Gastroesophageal sphincter (tissue), 4 donors: ENCODE measurements around the gene C1orf21. TPM values are rescaled to one million over a fixed set of nuclear protein-coding genes. Genes with fewer than 3 reads are reported as not detected.

Experiments used
- ATAC-seq: fragments of 150-250 bp; one replicate; pipeline ENCODE4 v1.9.1; 2016; ENCODE audit warnings: mild to moderate bottlenecking, moderate library complexity
- H3K27ac ChIP-seq, 4 donors: fragments of 200-600 bp; sonication (generic) in 3 of 4; 1 replicate in 3 of 4; 2 replicates in 1 of 4; pipeline ENCODE4 v1.5.1; 2016 to 2019
- H3K27me3 ChIP-seq: fragments of 200-600 bp; sonication (generic); one replicate; pipeline ENCODE4 v1.5.1; 2019
- H3K36me3 ChIP-seq, 2 donors: fragments of 200-600 bp; sonication (generic); one replicate each; pipeline ENCODE4 v1.5.1; 2019; ENCODE audit warnings: control low read depth in 1 of 2
- H3K4me1 ChIP-seq, 3 donors: fragments of 200-600 bp; sonication (generic); 1 replicate in 2 of 3; 2 replicates in 1 of 3; pipeline ENCODE4 v1.5.1; 2016 to 2019; ENCODE audit warnings: control low read depth in 2 of 3
- H3K4me3 ChIP-seq, 2 donors: fragments of 200-600 bp; sonication (generic); one replicate each; pipeline ENCODE4 v1.5.1; 2019; ENCODE audit warnings: mild to moderate bottlenecking in 1 of 2, moderate library complexity in 1 of 2
- H3K9me3 ChIP-seq, 3 donors: fragments of 200-600 bp; sonication (generic); one replicate each; pipeline ENCODE4 v1.5.1; 2017 to 2019; ENCODE audit warnings: control low read depth in 2 of 3
- CTCF ChIP-seq, 4 experiments: fragments of 200-600 bp in 2 of 4; fragments of 450-650 bp in 2 of 4; sonication (generic) in 1 of 4; IDR thresholded peaks; one replicate each; pipeline ENCODE4 v1.5.1; 2017 to 2019; ENCODE audit warnings: antibody characterized with exemption in 4 of 4, mild to moderate bottlenecking in 2 of 4, moderate library complexity in 2 of 4
- EP300 ChIP-seq: sonication (generic); formaldehyde crosslinking; IDR thresholded peaks from one replicate; pipeline ENCODE4 v1.6.1; 2017; ENCODE audit warnings: antibody characterized with exemption, mild to moderate bottlenecking
- POLR2A ChIP-seq, 2 donors: fragments of 450-650 bp; IDR thresholded peaks; one replicate each; pipeline ENCODE4 v1.6.1; 2017; ENCODE audit warnings: antibody characterized with exemption in 2 of 2, mild to moderate bottlenecking in 2 of 2, moderate library complexity in 1 of 2
- POLR2AphosphoS5 ChIP-seq: sonication (generic); formaldehyde crosslinking; IDR thresholded peaks from one replicate; pipeline ENCODE4 v1.6.1; 2017; ENCODE audit warnings: antibody characterized with exemption
- WGBS, 2 donors: methylation state at CpG; one replicate each; pipeline ENCODE4 v1.1.5; 2018; ENCODE audit warnings: low coverage in 1 of 2; 5-methylcytosine and 5-hydroxymethylcytosine counted together
- total RNA-seq, 4 donors: library from RNA; depleted of rRNA; stranded (reverse); fragments of >200 nt; gene quantifications; one replicate each; pipeline ENCODE4 v1.1.0, GENCODE V29; 2016

The C1orf21 gene
- total RNA-seq, 4 donors from 2014 or later: 81.4 to 167 (median 121) TPM

GRCh38 chr1:184443624-184444023 is 56.8 kb downstream of the C1orf21 start:
- H3K9me3 ChIP-seq: no peaks in the 10 kb centered on the region
- H3K27ac ChIP-seq: peak overlapping the region in 1 of 4 donors; percentile 5
- TF ChIP-seq POLR2A (IDR thresholded peaks at IDR 0.05) (no peak), POLR2AphosphoS5 (no peak), CTCF (IDR thresholded peaks at IDR 0.05) (no peak), EP300 (no peak)
- no peak overlapping the region for H3K4me3 ChIP-seq
- peaks cover 9 to 41% (median 14%) of the 10 kb centered on the region in 3 donors for H3K4me1 ChIP-seq
- no peaks in the 10 kb centered on the region for H3K36me3 ChIP-seq
- H3K27me3 ChIP-seq: no peaks in the 10 kb centered on the region
- ATAC-seq: no peak
- WGBS, 2 donors: 100% methylated on average over 1 of the region's 1 CpG

- WGBS, 2 donors: 92 to 99% methylated on average over 4 of the region's 4 CpGs
- Histone ChIP-seq H3K4me1 (peaks cover 9 to 41% (median 14%) of the 10 kb centered on the region in 3 donors), H3K27me3 (no peaks in the 10 kb centered on the region), H3K4me3 (no peak overlapping the region), H3K9me3 (no peaks in the 10 kb centered on the region), H3K36me3 (no peaks in the 10 kb centered on the region), H3K27ac (no peak overlapping the region)
- TF ChIP-seq POLR2A (IDR thresholded peaks at IDR 0.05) (no peak), CTCF (IDR thresholded peaks at IDR 0.05) (no peak)
- no peak for ATAC-seq
Measured at GRCh38 chr1:184445997-184446396, 59.2 kb downstream of the C1orf21 start.

GRCh38 chr1:184447651-184448185 is 60.9 kb downstream of the C1orf21 start:
- 94 to 95% methylated on average over 6 of the region's 6 CpGs for WGBS, 2 donors
- H3K4me3 ChIP-seq: no peak overlapping the region
- H3K27me3 ChIP-seq: no peaks in the 10 kb centered on the region
- H3K9me3 ChIP-seq: no peaks in the 10 kb centered on the region
- no peaks in the 10 kb centered on the region for H3K36me3 ChIP-seq
- TF ChIP-seq EP300: no peak
- no peak for TF ChIP-seq POLR2A (IDR thresholded peaks at IDR 0.05)
- no peak for TF ChIP-seq POLR2AphosphoS5
- TF ChIP-seq CTCF (IDR thresholded peaks at IDR 0.05): no peak
- peaks cover 5 to 41% (median 9%) of the 10 kb centered on the region in 3 donors for H3K4me1 ChIP-seq
- no peak overlapping the region for H3K27ac ChIP-seq
- no peak for ATAC-seq

GRCh38 chr1:184449916-184450315 is 63.1 kb downstream of the C1orf21 start:
- Histone ChIP-seq H3K27ac (no peak overlapping the region), H3K9me3 (no peaks in the 10 kb centered on the region), H3K27me3 (no peaks in the 10 kb centered on the region), H3K36me3 (no peaks in the 10 kb centered on the region), H3K4me3 (no peak overlapping the region), H3K4me1 (peaks cover 0 to 45% (median 5%) of the 10 kb centered on the region in 3 donors)
- no peak for ATAC-seq
- 92 to 100% methylated on average over 3 to 4 of the region's 4 CpGs for WGBS, 2 donors
- TF ChIP-seq POLR2A (IDR thresholded peaks at IDR 0.05): no peak
- TF ChIP-seq EP300: no peak
- no peak for TF ChIP-seq CTCF (IDR thresholded peaks at IDR 0.05)
- no peak for TF ChIP-seq POLR2AphosphoS5

- Histone ChIP-seq H3K27me3 (no peaks in the 10 kb centered on the region), H3K27ac (no peak overlapping the region), H3K36me3 (no peaks in the 10 kb centered on the region), H3K4me1 (peaks cover 5 to 87% (median 12%) of the 10 kb centered on the region in 3 donors), H3K9me3 (no peaks in the 10 kb centered on the region), H3K4me3 (no peak overlapping the region)
- ATAC-seq: no peak
- TF ChIP-seq EP300: no peak
- TF ChIP-seq POLR2AphosphoS5: no peak
- TF ChIP-seq CTCF (IDR thresholded peaks at IDR 0.05): no peak
- TF ChIP-seq POLR2A (IDR thresholded peaks at IDR 0.05): no peak
- 45 to 68% methylated on average over 1 of the region's 1 CpG for WGBS, 2 donors
Measured at GRCh38 chr1:184455786-184456185, 69.0 kb downstream of the C1orf21 start.
